Mesendoderm (in vitro differentiated cells): Measurements from ENCODE around the gene C9orf50.
A peak's percentile ranks its signal among the peaks of the same experiment; 100 is the strongest.

Source experiments
- DNase-seq: peaks from one replicate; pipeline ENCODE4 v3.0.0; 2013
- H2AK5ac ChIP-seq: 2 replicates; pipeline ENCODE4 v1.6.1; 2013; ENCODE audit warnings: low read length, inconsistent platforms
- H2BK120ac ChIP-seq: 2 replicates; pipeline ENCODE4 v1.6.1; 2013; ENCODE audit warnings: low read depth, mild to moderate bottlenecking, low read length, moderate library complexity, mixed read lengths
- H2BK15ac ChIP-seq: replicated peaks from 2 replicates; pipeline ENCODE4 v1.6.1; 2013; ENCODE audit warnings: low read depth, mild to moderate bottlenecking, moderate library complexity
- H2BK5ac ChIP-seq: 2 replicates; pipeline ENCODE4 v1.6.1; 2013; ENCODE audit warnings: low read length, inconsistent platforms
- H3K18ac ChIP-seq: 2 replicates; pipeline ENCODE4 v1.6.1; 2013; ENCODE audit warnings: mild to moderate bottlenecking, low read length, mixed read lengths
- H3K23ac ChIP-seq: one replicate; pipeline ENCODE4 v1.6.1; 2013; ENCODE audit warnings: low read length
- H3K27ac ChIP-seq: 2 replicates; pipeline ENCODE4 v1.5.1; 2013; ENCODE audit warnings: low read depth, mild to moderate bottlenecking, inconsistent platforms, low read length, moderate library complexity
- H3K27me3 ChIP-seq: 2 replicates; pipeline ENCODE4 v1.6.1; 2013; ENCODE audit warnings: low read length, control low read depth, mild to moderate bottlenecking, inconsistent platforms; ENCODE audit not compliant: insufficient read depth, poor library complexity
- H3K36me3 ChIP-seq: 2 replicates; pipeline ENCODE4 v1.6.1; 2013; ENCODE audit warnings: low read length, inconsistent platforms; ENCODE audit not compliant: control insufficient read depth, insufficient read depth
- H3K4ac ChIP-seq: one replicate; pipeline ENCODE4 v1.6.1; 2013; ENCODE audit warnings: low read depth, mild to moderate bottlenecking, low read length, moderate library complexity
- H3K4me1 ChIP-seq: 2 replicates; pipeline ENCODE4 v1.6.1; 2013; ENCODE audit warnings: low read depth, low read length, inconsistent platforms; ENCODE audit not compliant: control insufficient read depth
- H3K4me2 ChIP-seq: 2 replicates; pipeline ENCODE4 v1.6.1; 2013; ENCODE audit warnings: low read length
- H3K4me3 ChIP-seq: 2 replicates; pipeline ENCODE4 v1.5.1; 2013; ENCODE audit warnings: mild to moderate bottlenecking, low read length
- H3K56ac ChIP-seq: one replicate; pipeline ENCODE4 v1.6.1; 2013; ENCODE audit warnings: low read length
- H3K79me1 ChIP-seq: 2 replicates; pipeline ENCODE4 v1.6.1; 2013; ENCODE audit warnings: low read length, inconsistent platforms
- H3K79me2 ChIP-seq: 2 replicates; pipeline ENCODE4 v1.6.1; 2013; ENCODE audit warnings: mild to moderate bottlenecking, low read length; ENCODE audit not compliant: control insufficient read depth, insufficient read depth
- H3K9ac ChIP-seq: 2 replicates; pipeline ENCODE4 v1.6.1; 2013; ENCODE audit warnings: low read length, inconsistent platforms
- H4K5ac ChIP-seq: one replicate; pipeline ENCODE4 v1.6.1; 2013; ENCODE audit warnings: low read length
- H4K8ac ChIP-seq: one replicate; pipeline ENCODE4 v1.6.1; 2013; ENCODE audit warnings: low read depth, mild to moderate bottlenecking, control low read depth, low read length, moderate library complexity
- WGBS: extraction: QIAGEN DNeasy Blood & Tissue Kit; methylation state at CpG from one replicate; pipeline ENCODE4 v1.1.7; 2013; ENCODE audit warnings: low lambda C conversion rate, missing lambda C conversion rate; ENCODE audit not compliant: insufficient coverage; ENCODE audit errors: extremely low coverage; 5-methylcytosine and 5-hydroxymethylcytosine counted together

The C9orf50 gene

GRCh38 chr9:129633207-129633606, 12.3 kb upstream of the C9orf50 start:
- Histone ChIP-seq H3K79me2 (peaks cover 56% of the 10 kb centered on the region), H4K5ac (no peak overlapping the region), H3K36me3 (peaks cover 14% of the 10 kb centered on the region), H2BK15ac (no peak overlapping the region), H4K8ac (no peak overlapping the region), H3K79me1 (peaks cover 25% of the 10 kb centered on the region), H3K4me3 (no peak overlapping the region), H3K4me1 (peaks cover 5% of the 10 kb centered on the region), H3K23ac (no peak overlapping the region), H3K27me3 (no peaks in the 10 kb centered on the region), H2BK5ac (no peak overlapping the region), H3K4me2 (no peak overlapping the region), H3K56ac (no peak overlapping the region), H3K4ac (no peak overlapping the region), H3K18ac (no peak overlapping the region), H3K9ac (no peak overlapping the region), H3K27ac (no peak overlapping the region), H2BK120ac (no peak overlapping the region), H2AK5ac (no peak overlapping the region)
- no CpG with 5 or more reads among the region's 4 CpGs for WGBS
- DNase-seq: no peak

- Histone ChIP-seq H4K8ac (no peak overlapping the region), H3K56ac (no peak overlapping the region), H3K36me3 (peaks cover 11% of the 10 kb centered on the region), H3K9ac (no peak overlapping the region), H3K4ac (no peak overlapping the region), H4K5ac (no peak overlapping the region), H2BK120ac (no peak overlapping the region), H3K23ac (no peak overlapping the region), H3K27me3 (no peaks in the 10 kb centered on the region), H3K18ac (no peak overlapping the region), H3K27ac (no peak overlapping the region), H3K79me1 (peaks cover 31% of the 10 kb centered on the region), H3K4me3 (no peak overlapping the region), H3K4me1 (peaks cover 8% of the 10 kb centered on the region), H2BK5ac (no peak overlapping the region), H3K4me2 (no peak overlapping the region), H2AK5ac (no peak overlapping the region), H3K79me2 (peaks cover 64% of the 10 kb centered on the region), H2BK15ac (no peak overlapping the region)
- no CpG with 5 or more reads among the region's 13 CpGs for WGBS
- no peak for DNase-seq
Measured at GRCh38 chr9:129632460-129632859, 11.6 kb upstream of the C9orf50 start.

- peaks cover 71% of the 10 kb centered on the region for H3K79me2 ChIP-seq
- H3K4me3 ChIP-seq: no peak overlapping the region
- H2BK15ac ChIP-seq: no peak overlapping the region
- peaks cover 11% of the 10 kb centered on the region for H3K4me1 ChIP-seq
- no peak overlapping the region for H3K4me2 ChIP-seq
- H2BK120ac ChIP-seq: no peak overlapping the region
- no peak overlapping the region for H3K4ac ChIP-seq
- no peaks in the 10 kb centered on the region for H3K27me3 ChIP-seq
- H3K23ac ChIP-seq: no peak overlapping the region
- DNase-seq: no peak
- H3K18ac ChIP-seq: no peak overlapping the region
- H2AK5ac ChIP-seq: no peak overlapping the region
- no peak overlapping the region for H2BK5ac ChIP-seq
- no peak overlapping the region for H4K8ac ChIP-seq
- H3K56ac ChIP-seq: no peak overlapping the region
- H3K9ac ChIP-seq: no peak overlapping the region
- no peak overlapping the region for H3K27ac ChIP-seq
- WGBS: no CpG with 5 or more reads among the region's 19 CpGs
- peaks cover 11% of the 10 kb centered on the region for H3K36me3 ChIP-seq
- peaks cover 37% of the 10 kb centered on the region for H3K79me1 ChIP-seq
- H4K5ac ChIP-seq: no peak overlapping the region
Measured at GRCh38 chr9:129631674-129632129, 10.8 kb upstream of the C9orf50 start.

- Histone ChIP-seq H3K79me2 (peaks cover 77% of the 10 kb centered on the region), H2AK5ac (no peak overlapping the region), H4K5ac (no peak overlapping the region), H3K27me3 (no peaks in the 10 kb centered on the region), H3K4me2 (no peak overlapping the region), H3K4me3 (no peak overlapping the region), H3K56ac (peak overlapping the region; percentile 46), H2BK15ac (no peak overlapping the region), H3K4ac (no peak overlapping the region), H2BK5ac (no peak overlapping the region), H3K4me1 (peaks cover 11% of the 10 kb centered on the region), H3K9ac (peak overlapping the region; percentile 38), H3K79me1 (peaks cover 37% of the 10 kb centered on the region), H4K8ac (no peak overlapping the region), H2BK120ac (no peak overlapping the region), H3K18ac (no peak overlapping the region), H3K27ac (no peak overlapping the region), H3K23ac (peak overlapping the region; percentile 17), H3K36me3 (peaks cover 11% of the 10 kb centered on the region)
- peak; percentile 31 for DNase-seq
- WGBS: no CpG with 5 or more reads among the region's 21 CpGs
Measured at GRCh38 chr9:129630967-129631673, 10.2 kb upstream of the C9orf50 start.

- no peak overlapping the region for H3K56ac ChIP-seq
- H4K5ac ChIP-seq: no peak overlapping the region
- WGBS: no CpG with 5 or more reads among the region's 8 CpGs
- H3K27ac ChIP-seq: no peak overlapping the region
- H3K79me2 ChIP-seq: peaks cover 78% of the 10 kb centered on the region
- no peak overlapping the region for H2BK15ac ChIP-seq
- no peak overlapping the region for H2BK120ac ChIP-seq
- no peak overlapping the region for H2BK5ac ChIP-seq
- DNase-seq: no peak
- H3K9ac ChIP-seq: no peak overlapping the region
- H3K18ac ChIP-seq: no peak overlapping the region
- peaks cover 35% of the 10 kb centered on the region for H3K79me1 ChIP-seq
- no peak overlapping the region for H3K4me2 ChIP-seq
- peaks cover 4% of the 10 kb centered on the region for H3K36me3 ChIP-seq
- H3K23ac ChIP-seq: no peak overlapping the region
- no peaks in the 10 kb centered on the region for H3K27me3 ChIP-seq
- H4K8ac ChIP-seq: no peak overlapping the region
- H3K4me1 ChIP-seq: peaks cover 11% of the 10 kb centered on the region
- H3K4ac ChIP-seq: no peak overlapping the region
- no peak overlapping the region for H2AK5ac ChIP-seq
- no peak overlapping the region for H3K4me3 ChIP-seq
Measured at GRCh38 chr9:129629251-129629820, 8.4 kb upstream of the C9orf50 start.
